Erythroblast (primary cell): ENCODE measurements around the gene HNRNPUL1.

ENCODE experiments used
- GATA1 ChIP-seq: IDR thresholded peaks from 2 replicates; pipeline ENCODE4 v1.6.1; 2011; ENCODE audit warnings: low read depth, mild to moderate bottlenecking, control low read depth, low read length, moderate library complexity
- POLR2A ChIP-seq: IDR thresholded peaks from 2 replicates; pipeline ENCODE4 v1.6.1; 2011; ENCODE audit warnings: mild to moderate bottlenecking, low read length

- TF ChIP-seq POLR2A (peak; percentile 50), GATA1 (no peak)
Measured at GRCh38 chr19:41351339-41352245, 87.4 kb downstream of the HNRNPUL1 start.
